PC-3 (cell line): ENCODE data around the gene EEPD1. TPM values are rescaled to one million over a fixed set of nuclear protein-coding genes. Genes with fewer than 3 reads are reported as not detected.

Experiments used
- ATAC-seq: fragments of 200-7000 bp; cut with Tn5 transposase; 2 replicates; pipeline ENCODE4 v1.9.1; 2020; ENCODE audit warnings: mild to moderate bottlenecking, moderate library complexity
- BruUV-seq: library from RNA; stranded (reverse); fragments of 400-500 nt; replicated peaks from 2 replicates; lab custom pipeline; 2021; lab: Mats Ljungman, UMichigan
- CTCF ChIA-PET: fragments of 300-600 bp; sonication (Branson Sonifier 250); formaldehyde crosslinking; loops from one replicate; lab custom pipeline; 2022; ENCODE audit warnings: antibody characterized with exemption; lab: Charles Lee
- POLR2A ChIA-PET: fragments of 300-600 bp; sonication (Branson Sonifier 250); formaldehyde crosslinking; loops from one replicate; lab custom pipeline; 2022; ENCODE audit warnings: antibody characterized with exemption; ENCODE audit not compliant: unreplicated experiment; lab: Charles Lee
- DNase-seq: peaks from one replicate; pipeline ENCODE4 v3.0.0-alpha.2; 2015
- H2AFZ ChIP-seq: fragments of 300-600 bp; sonication (generic); 2 replicates; pipeline ENCODE4 v1.6.0; 2016; ENCODE audit warnings: antibody characterized with exemption, low read length
- H3F3A ChIP-seq: fragments of 300-600 bp; sonication (generic); one replicate; pipeline ENCODE4 v1.6.0; 2017; ENCODE audit warnings: antibody characterized with exemption, low read length, control low read depth, mild to moderate bottlenecking; ENCODE audit not compliant: unreplicated experiment
- H3K27ac ChIP-seq: fragments of 300-600 bp; sonication (generic); 2 replicates; pipeline ENCODE4 v1.5.1; 2016; ENCODE audit warnings: mild to moderate bottlenecking, low read length
- H3K27me3 ChIP-seq: fragments of 300-600 bp; sonication (generic); 2 replicates; pipeline ENCODE4 v1.6.1; 2016; ENCODE audit warnings: low read length, mixed read lengths
- H3K36me3 ChIP-seq: fragments of 300-600 bp; sonication (generic); 2 replicates; pipeline ENCODE4 v1.6.1; 2016; ENCODE audit warnings: low read depth, mixed run types, low read length, mixed read lengths
- H3K4me1 ChIP-seq: fragments of 300-600 bp; sonication (generic); 2 replicates; pipeline ENCODE4 v1.5.1; 2016; ENCODE audit warnings: low read length; ENCODE audit not compliant: insufficient read depth
- H3K4me2 ChIP-seq: fragments of 300-600 bp; sonication (generic); 2 replicates; pipeline ENCODE4 v1.6.0; 2016; ENCODE audit warnings: low read length
- H3K4me3 ChIP-seq: fragments of 300-600 bp; sonication (generic); 2 replicates; pipeline ENCODE4 v1.5.1; 2016; ENCODE audit warnings: mild to moderate bottlenecking, low read length, mixed read lengths
- H3K79me2 ChIP-seq: fragments of 300-600 bp; sonication (generic); 2 replicates; pipeline ENCODE4 v1.6.1; 2017; ENCODE audit warnings: low read length, mixed read lengths
- H3K9ac ChIP-seq: fragments of 300-600 bp; sonication (generic); 2 replicates; pipeline ENCODE4 v1.6.0; 2016; ENCODE audit warnings: mild to moderate bottlenecking, low read length
- H3K9me2 ChIP-seq: fragments of 300-600 bp; sonication (generic); replicated peaks from 2 replicates; pipeline ENCODE4 v1.6.1; 2016; ENCODE audit warnings: mixed run types, low read length, mixed read lengths
- H3K9me3 ChIP-seq: fragments of 300-600 bp; sonication (generic); 2 replicates; pipeline ENCODE4 v1.6.1; 2016; ENCODE audit warnings: low read length, mixed read lengths
- H4K20me1 ChIP-seq: fragments of 300-600 bp; sonication (generic); 2 replicates; pipeline ENCODE4 v1.6.1; 2016; ENCODE audit warnings: low read length, mixed read lengths
- CTCF ChIP-seq: fragments of 300-600 bp; sonication (generic); conservative IDR thresholded peaks from 2 replicates; pipeline ENCODE4 v1.5.1; 2017; ENCODE audit warnings: antibody characterized with exemption, low read depth, mild to moderate bottlenecking, low read length
- EZH2 ChIP-seq: fragments of 300-600 bp; sonication (generic); IDR thresholded peaks from one replicate; pipeline ENCODE4 v1.6.1; 2017; ENCODE audit warnings: antibody characterized with exemption, mild to moderate bottlenecking, low read length; ENCODE audit not compliant: unreplicated experiment
- EZH2phosphoT487 ChIP-seq: fragments of 300-600 bp; sonication (generic); IDR thresholded peaks from 2 replicates; pipeline ENCODE4 v1.6.1; 2018; ENCODE audit warnings: mild to moderate bottlenecking, antibody characterized with exemption, low read length, borderline replicate concordance
- intact Hi-C: fragments of 100-400 bp; cut with micrococcal nuclease; formaldehyde crosslinking; loops from 2 replicates; pipeline ENCODE4 v1.9.0; 2023
- total RNA-seq: library from RNA; depleted of rRNA; stranded (reverse); fragments of >200 nt; gene quantifications from 2 replicates; pipeline ENCODE4 v1.2.3, GENCODE V29; 2014

Gene EEPD1
- total RNA-seq, 1 experiment from 2014 or later, result 28.3 TPM

- no peaks in the 10 kb centered on the region for H4K20me1 ChIP-seq
- peaks cover 4% of the 10 kb centered on the region for H3F3A ChIP-seq
- no peaks in the 10 kb centered on the region for H3K9me3 ChIP-seq
- POLR2A ChIA-PET, result no interaction called here
- H3K9me2 ChIP-seq, result no peaks in the 10 kb centered on the region
- no peak overlapping the region for H2AFZ ChIP-seq
- no TSS peak for BruUV-seq
- TF ChIP-seq CTCF (no peak), EZH2 (no peak), EZH2phosphoT487 (no peak)
- H3K4me3 ChIP-seq, result no peak overlapping the region
- peaks cover 57% of the 10 kb centered on the region for H3K4me1 ChIP-seq
- DNase-seq (peak; percentile 68), ATAC-seq (peak; percentile 71)
- H3K36me3 ChIP-seq, result no peaks in the 10 kb centered on the region
- H3K27ac ChIP-seq, result peak overlapping the region; percentile 45
- peaks cover 24% of the 10 kb centered on the region for H3K79me2 ChIP-seq
- H3K9ac ChIP-seq, result no peak overlapping the region
- H3K27me3 ChIP-seq, result no peaks in the 10 kb centered on the region
- intact Hi-C loops, result no loop called here
- CTCF ChIA-PET, result no interaction called here
- H3K4me2 ChIP-seq, result peak overlapping the region; percentile 40
Observed at GRCh38 chr7:36278620-36279172, 125.6 kb downstream of the EEPD1 start.

GRCh38 chr7:36279200-36279925 is 126.3 kb downstream of the EEPD1 start:
- POLR2A ChIA-PET, result no interaction called here
- no peak for DNase-seq
- peak; percentile 10 for ATAC-seq
- H3K79me2 ChIP-seq, result peaks cover 20% of the 10 kb centered on the region
- peak overlapping the region; percentile 45 for H3K27ac ChIP-seq
- H3F3A ChIP-seq, result peaks cover 4% of the 10 kb centered on the region
- BruUV-seq, result no TSS peak
- no peak for TF ChIP-seq CTCF
- TF ChIP-seq EZH2, result no peak
- no peak for TF ChIP-seq EZH2phosphoT487
- no peaks in the 10 kb centered on the region for H4K20me1 ChIP-seq
- H3K4me2 ChIP-seq, result 0 out of 2 replicates have a peak overlapping the region, but pooled peaks have one; percentile 40
- no peak overlapping the region; the same call in 1 of the 2 replicates for H3K9ac ChIP-seq
- H3K27me3 ChIP-seq, result no peaks in the 10 kb centered on the region
- H3K4me3 ChIP-seq, result no peak overlapping the region
- H3K36me3 ChIP-seq, result no peaks in the 10 kb centered on the region
- H3K4me1 ChIP-seq, result peaks cover 57% of the 10 kb centered on the region
- no peaks in the 10 kb centered on the region for H3K9me2 ChIP-seq
- H2AFZ ChIP-seq, result no peak overlapping the region
- intact Hi-C loops, result no loop called here
- no peaks in the 10 kb centered on the region for H3K9me3 ChIP-seq
- CTCF ChIA-PET, result no interaction called here

DNA sequence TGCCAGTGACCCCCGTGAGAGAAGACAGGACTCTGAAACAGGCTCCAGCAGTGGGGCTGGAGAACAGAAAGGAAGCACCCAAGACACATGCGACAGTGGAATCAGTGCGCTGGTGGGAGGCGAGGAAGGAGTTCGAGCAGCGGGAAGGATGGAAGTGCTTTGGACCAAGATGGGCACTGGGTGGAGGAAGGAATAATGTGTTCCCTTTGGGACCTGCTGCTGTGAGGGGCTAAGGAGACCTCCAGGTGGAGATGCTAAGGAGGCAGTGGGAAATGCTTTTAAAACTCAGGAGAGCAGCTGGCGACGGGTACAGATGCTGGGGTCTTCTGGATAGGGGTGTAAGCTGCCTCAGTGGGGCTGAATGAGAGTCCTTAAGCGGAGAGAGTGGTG is 126.9 kb downstream of the EEPD1 start:
- peaks cover 57% of the 10 kb centered on the region for H3K4me1 ChIP-seq
- CTCF ChIA-PET, result no interaction called here
- no peaks in the 10 kb centered on the region for H3K9me3 ChIP-seq

More for the DNA sequence above, 126.9 kb downstream of the EEPD1 start:
- intact Hi-C loops, result loop anchor here (2.0 kb wide), 1 partner anchor 19 kb away; no protein-coding TSS in a partner anchor
- H3F3A ChIP-seq, result peaks cover 4% of the 10 kb centered on the region
- H3K27ac ChIP-seq, result peak overlapping the region; percentile 90
- no TSS peak for BruUV-seq
- H3K79me2 ChIP-seq, result peaks cover 20% of the 10 kb centered on the region
- H2AFZ ChIP-seq, result no peak overlapping the region
- peak overlapping the region; percentile 76; the same call in 1 of the 2 replicates for H3K9ac ChIP-seq
- no peaks in the 10 kb centered on the region for H3K36me3 ChIP-seq
- TF ChIP-seq EZH2phosphoT487 (no peak), CTCF (no peak), EZH2 (no peak)
- ATAC-seq (no peak), DNase-seq (no peak)
- no peak overlapping the region for H3K4me3 ChIP-seq
- no peaks in the 10 kb centered on the region for H4K20me1 ChIP-seq
- H3K9me2 ChIP-seq, result no peaks in the 10 kb centered on the region
- 0 out of 2 replicates have a peak overlapping the region, but pooled peaks have one; percentile 81 for H3K4me2 ChIP-seq
- POLR2A ChIA-PET, result no interaction called here
- H3K27me3 ChIP-seq, result no peaks in the 10 kb centered on the region
